ENCODE data around the gene SYT17.
"Not testable (repeated sequence)": the region's sequence is repeated elsewhere in the genome, so short reads cannot be mapped to it uniquely, and the experiment has no call there.

SYT17 gene

DNA sequence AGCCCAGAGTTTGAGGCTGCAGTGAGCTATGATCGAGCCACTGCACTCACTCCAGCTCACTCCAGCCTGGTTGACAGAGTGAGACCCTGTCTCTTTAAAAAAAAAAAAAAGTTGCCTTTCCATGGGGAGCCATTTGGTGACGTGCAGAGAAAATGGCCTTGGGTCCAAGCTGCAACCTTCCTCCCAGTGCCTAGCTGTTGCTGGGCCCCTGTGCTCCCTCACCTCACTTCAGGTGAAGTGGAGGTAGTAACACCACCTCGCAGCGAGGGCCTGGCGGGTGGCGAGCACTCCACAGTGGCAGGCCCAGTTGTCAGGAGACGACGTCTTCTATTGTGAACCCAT is 17.4 kb downstream of the SYT17 start:
- Histone ChIP-seq H3K9ac (ENCODE audit: low read depth, low read length, poor library complexity, severe bottlenecking) (no peak overlapping the region), H3K9me3 (ENCODE audit: insufficient read depth, low read depth, low read length) (no peaks in the 10 kb centered on the region; the same call in 1 of the 2 replicates), H3K36me3 (ENCODE audit: insufficient read depth, low read length) (no peaks in the 10 kb centered on the region), H3K79me2 (ENCODE audit: insufficient read depth, low read length) (no peaks in the 10 kb centered on the region), H3K4me1 (ENCODE audit: insufficient read depth, low read length, poor library complexity, severe bottlenecking) (no peaks in the 10 kb centered on the region), H3F3A (ENCODE audit: low read depth) (no peaks in the 10 kb centered on the region), H4K20me1 (ENCODE audit: insufficient read depth, low read length, poor library complexity, severe bottlenecking) (no peaks in the 10 kb centered on the region), H3K4me2 (ENCODE audit: low read depth, low read length, poor library complexity, severe bottlenecking) (no peak overlapping the region), H3K27me3 (ENCODE audit: insufficient read depth, low read length, poor library complexity, severe bottlenecking) (no peaks in the 10 kb centered on the region), H3K4me3 (ENCODE audit: low read length, poor library complexity, severe bottlenecking) (no peak overlapping the region), H2AFZ (ENCODE audit: low read length) (no peak overlapping the region), H3K9me2 (replicated peaks; ENCODE audit: low read depth, low read length) (no peaks in the 10 kb centered on the region)
- TF ChIP-seq, protein P1, sequence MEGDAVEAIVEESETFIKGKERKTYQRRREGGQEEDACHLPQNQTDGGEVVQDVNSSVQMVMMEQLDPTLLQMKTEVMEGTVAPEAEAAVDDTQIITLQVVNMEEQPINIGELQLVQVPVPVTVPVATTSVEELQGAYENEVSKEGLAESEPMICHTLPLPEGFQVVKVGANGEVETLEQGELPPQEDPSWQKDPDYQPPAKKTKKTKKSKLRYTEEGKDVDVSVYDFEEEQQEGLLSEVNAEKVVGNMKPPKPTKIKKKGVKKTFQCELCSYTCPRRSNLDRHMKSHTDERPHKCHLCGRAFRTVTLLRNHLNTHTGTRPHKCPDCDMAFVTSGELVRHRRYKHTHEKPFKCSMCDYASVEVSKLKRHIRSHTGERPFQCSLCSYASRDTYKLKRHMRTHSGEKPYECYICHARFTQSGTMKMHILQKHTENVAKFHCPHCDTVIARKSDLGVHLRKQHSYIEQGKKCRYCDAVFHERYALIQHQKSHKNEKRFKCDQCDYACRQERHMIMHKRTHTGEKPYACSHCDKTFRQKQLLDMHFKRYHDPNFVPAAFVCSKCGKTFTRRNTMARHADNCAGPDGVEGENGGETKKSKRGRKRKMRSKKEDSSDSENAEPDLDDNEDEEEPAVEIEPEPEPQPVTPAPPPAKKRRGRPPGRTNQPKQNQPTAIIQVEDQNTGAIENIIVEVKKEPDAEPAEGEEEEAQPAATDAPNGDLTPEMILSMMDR (conservative IDR thresholded peaks at IDR 0.05; ENCODE audit: low read length), result no peak
- TF ChIP-seq EZH2phosphoT487 (IDR thresholded peaks at IDR 0.05; ENCODE audit: borderline replicate concordance), result no peak

DNA sequence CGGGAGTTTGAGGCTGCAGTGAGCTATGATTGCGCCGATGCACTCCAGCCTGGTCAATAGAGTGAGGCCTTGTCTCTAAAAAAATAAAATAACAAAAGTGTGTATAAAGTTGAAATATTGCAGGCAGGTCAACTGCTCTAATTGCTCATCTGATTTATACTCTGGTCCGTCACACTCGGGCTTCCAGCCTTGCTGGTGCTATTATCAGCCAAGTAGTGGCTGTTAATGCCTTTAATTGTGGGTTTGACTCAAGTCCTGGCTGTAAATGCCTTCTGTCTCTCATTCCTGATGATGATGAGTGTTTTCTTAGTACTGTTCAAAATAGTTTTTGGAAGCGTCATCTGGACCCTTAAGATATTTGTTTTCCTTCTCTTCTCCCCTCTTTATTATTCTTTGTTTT is 18.4 kb downstream of the SYT17 start:
- Histone ChIP-seq H3K79me2 (ENCODE audit: insufficient read depth, low read length) (no peaks in the 10 kb centered on the region), H3K9me2 (replicated peaks; ENCODE audit: low read depth, low read length) (no peaks in the 10 kb centered on the region), H3K36me3 (ENCODE audit: insufficient read depth, low read length) (no peaks in the 10 kb centered on the region), H3K4me3 (ENCODE audit: low read length, poor library complexity, severe bottlenecking) (no peak overlapping the region), H3K9me3 (ENCODE audit: insufficient read depth, low read depth, low read length) (no peaks in the 10 kb centered on the region; the same call in 1 of the 2 replicates), H3F3A (ENCODE audit: low read depth) (no peaks in the 10 kb centered on the region), H3K9ac (ENCODE audit: low read depth, low read length, poor library complexity, severe bottlenecking) (no peak overlapping the region), H4K20me1 (ENCODE audit: insufficient read depth, low read length, poor library complexity, severe bottlenecking) (no peaks in the 10 kb centered on the region), H3K4me2 (ENCODE audit: low read depth, low read length, poor library complexity, severe bottlenecking) (no peak overlapping the region), H3K4me1 (ENCODE audit: insufficient read depth, low read length, poor library complexity, severe bottlenecking) (no peaks in the 10 kb centered on the region), H2AFZ (ENCODE audit: low read length) (no peak overlapping the region), H3K27me3 (ENCODE audit: insufficient read depth, low read length, poor library complexity, severe bottlenecking) (no peaks in the 10 kb centered on the region)
- TF ChIP-seq, protein P1 (conservative IDR thresholded peaks at IDR 0.05; ENCODE audit: low read length), result no peak
- no peak for TF ChIP-seq EZH2phosphoT487 (IDR thresholded peaks at IDR 0.05; ENCODE audit: borderline replicate concordance)

DNA sequence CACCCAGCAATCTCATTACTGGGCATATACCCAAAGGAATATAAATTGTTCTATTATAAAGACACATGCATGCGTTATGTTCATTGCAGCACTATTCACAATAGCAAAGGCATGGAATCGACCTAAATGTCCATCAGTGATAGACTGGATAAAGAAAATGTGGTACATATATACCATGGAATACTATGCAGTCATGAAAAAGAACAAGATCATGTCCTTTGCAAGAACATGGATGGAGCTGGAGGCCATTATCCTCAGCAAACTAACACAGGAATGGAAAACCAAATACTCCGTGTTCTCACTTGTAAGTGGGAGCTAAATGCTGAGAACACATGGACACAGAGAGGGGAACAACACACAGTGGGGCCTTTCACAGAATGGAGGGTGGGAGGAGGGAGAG is 19.9 kb downstream of the SYT17 start:
- not testable (repeated sequence) for H3K4me1 ChIP-seq (ENCODE audit: insufficient read depth, low read length, poor library complexity, severe bottlenecking); H3K27me3 ChIP-seq (ENCODE audit: insufficient read depth, low read length, poor library complexity, severe bottlenecking); H4K20me1 ChIP-seq (ENCODE audit: insufficient read depth, low read length, poor library complexity, severe bottlenecking); H3K4me3 ChIP-seq (ENCODE audit: low read length, poor library complexity, severe bottlenecking); H3K9me2 ChIP-seq (replicated peaks; ENCODE audit: low read depth, low read length); H3K9ac ChIP-seq (ENCODE audit: low read depth, low read length, poor library complexity, severe bottlenecking); H3K4me2 ChIP-seq (ENCODE audit: low read depth, low read length, poor library complexity, severe bottlenecking); H2AFZ ChIP-seq (ENCODE audit: low read length); H3K9me3 ChIP-seq (ENCODE audit: insufficient read depth, low read depth, low read length); H3K36me3 ChIP-seq (ENCODE audit: insufficient read depth, low read length); H3K79me2 ChIP-seq (ENCODE audit: insufficient read depth, low read length); H3F3A ChIP-seq (ENCODE audit: low read depth)

DNA sequence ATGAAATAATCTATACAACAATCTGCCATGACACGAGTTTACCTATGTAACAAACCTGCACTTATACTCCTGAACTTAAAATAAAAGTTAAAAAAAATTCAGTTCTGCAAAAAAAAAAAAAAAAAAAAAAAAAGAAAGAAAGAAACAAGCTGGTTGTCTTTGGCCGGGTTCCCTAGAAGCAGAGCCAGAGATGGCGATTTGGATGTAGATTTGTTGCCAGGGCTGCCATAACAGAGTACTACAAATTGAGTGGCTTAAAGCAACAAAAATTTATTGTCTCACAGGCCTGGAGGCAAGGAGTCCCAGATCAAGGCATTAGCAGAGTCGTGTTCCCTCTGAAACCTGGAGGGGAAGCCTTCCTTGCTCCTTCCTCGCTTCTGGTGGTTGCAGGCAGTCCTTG is 20.4 kb downstream of the SYT17 start:
- Histone ChIP-seq H3K4me2 (ENCODE audit: low read depth, low read length, poor library complexity, severe bottlenecking) (no peak overlapping the region), H2AFZ (ENCODE audit: low read length) (no peak overlapping the region), H3K27me3 (ENCODE audit: insufficient read depth, low read length, poor library complexity, severe bottlenecking) (no peaks in the 10 kb centered on the region), H3K36me3 (ENCODE audit: insufficient read depth, low read length) (no peaks in the 10 kb centered on the region), H3K9me2 (replicated peaks; ENCODE audit: low read depth, low read length) (no peaks in the 10 kb centered on the region), H3K9me3 (ENCODE audit: insufficient read depth, low read depth, low read length) (no peaks in the 10 kb centered on the region; the same call in 1 of the 2 replicates), H3K4me3 (ENCODE audit: low read length, poor library complexity, severe bottlenecking) (no peak overlapping the region), H3K79me2 (ENCODE audit: insufficient read depth, low read length) (no peaks in the 10 kb centered on the region), H3K9ac (ENCODE audit: low read depth, low read length, poor library complexity, severe bottlenecking) (no peak overlapping the region), H3K4me1 (ENCODE audit: insufficient read depth, low read length, poor library complexity, severe bottlenecking) (no peaks in the 10 kb centered on the region), H4K20me1 (ENCODE audit: insufficient read depth, low read length, poor library complexity, severe bottlenecking) (no peaks in the 10 kb centered on the region), H3F3A (ENCODE audit: low read depth) (no peaks in the 10 kb centered on the region)
- TF ChIP-seq EZH2phosphoT487 (IDR thresholded peaks at IDR 0.05; ENCODE audit: borderline replicate concordance), result no peak
- TF ChIP-seq, protein P1 (conservative IDR thresholded peaks at IDR 0.05; ENCODE audit: low read length), result no peak

Data from Loucy (cell line).